Loucy (cell line): ENCODE data around the gene SCAMP4.
A peak's percentile ranks its signal among the peaks of the same experiment; 100 is the strongest.
"Not testable (repeated sequence)": the region's sequence is repeated elsewhere in the genome, so short reads cannot be mapped to it uniquely, and the experiment has no call there.

Source experiments
- H2AFZ ChIP-seq: fragments of 200-600 bp; sonication (generic); 2 replicates; pipeline ENCODE4 v1.6.0; 2016; ENCODE audit warnings: antibody characterized with exemption, mild to moderate bottlenecking, low read length, moderate library complexity
- H3F3A ChIP-seq: fragments of 200-600 bp; 2 replicates; pipeline ENCODE4 v1.6.0; 2016; ENCODE audit warnings: antibody characterized with exemption, low read depth, mild to moderate bottlenecking
- H3K27me3 ChIP-seq: fragments of 200-600 bp; sonication (generic); 2 replicates; pipeline ENCODE4 v1.6.1; 2014; ENCODE audit warnings: low read length, mild to moderate bottlenecking; ENCODE audit not compliant: insufficient read depth, poor library complexity, severe bottlenecking
- H3K36me3 ChIP-seq: fragments of 200-600 bp; sonication (generic); 2 replicates; pipeline ENCODE4 v1.6.1; 2016; ENCODE audit warnings: low read length; ENCODE audit not compliant: insufficient read depth
- H3K4me1 ChIP-seq: fragments of 200-600 bp; sonication (generic); 2 replicates; pipeline ENCODE4 v1.5.1; 2014; ENCODE audit warnings: low read length, mild to moderate bottlenecking; ENCODE audit not compliant: insufficient read depth, poor library complexity, severe bottlenecking
- H3K4me2 ChIP-seq: fragments of 200-600 bp; sonication (generic); 2 replicates; pipeline ENCODE4 v1.6.0; 2014; ENCODE audit warnings: antibody characterized with exemption, low read length, low read depth, mild to moderate bottlenecking; ENCODE audit not compliant: poor library complexity, severe bottlenecking
- H3K4me3 ChIP-seq: fragments of 200-600 bp; sonication (generic); 2 replicates; pipeline ENCODE4 v1.5.1; 2014; ENCODE audit warnings: low read length, mild to moderate bottlenecking, mixed read lengths; ENCODE audit not compliant: poor library complexity, severe bottlenecking
- H3K79me2 ChIP-seq: fragments of 200-600 bp; sonication (generic); 2 replicates; pipeline ENCODE4 v1.6.1; 2014; ENCODE audit warnings: low read length; ENCODE audit not compliant: insufficient read depth
- H3K9ac ChIP-seq: fragments of 200-600 bp; sonication (generic); 2 replicates; pipeline ENCODE4 v1.6.0; 2014; ENCODE audit warnings: mild to moderate bottlenecking, low read depth, low read length, moderate library complexity; ENCODE audit not compliant: poor library complexity, severe bottlenecking
- H3K9me2 ChIP-seq: fragments of 200-600 bp; sonication (generic); replicated peaks from 2 replicates; pipeline ENCODE4 v1.6.1; 2016; ENCODE audit warnings: low read depth, low read length, mixed read lengths
- H3K9me3 ChIP-seq: fragments of 200-600 bp; sonication (generic); 2 replicates; pipeline ENCODE4 v1.6.1; 2014; ENCODE audit warnings: mild to moderate bottlenecking, antibody characterized with exemption, low read length, low read depth; ENCODE audit not compliant: insufficient read depth
- H4K20me1 ChIP-seq: fragments of 200-600 bp; sonication (generic); 2 replicates; pipeline ENCODE4 v1.6.0; 2014; ENCODE audit warnings: antibody characterized with exemption, low read length, mild to moderate bottlenecking; ENCODE audit not compliant: insufficient read depth, poor library complexity, severe bottlenecking
- CTCF ChIP-seq: fragments of 200-600 bp; sonication (generic); conservative IDR thresholded peaks from 2 replicates; pipeline ENCODE4 v1.5.1; 2014; ENCODE audit warnings: mild to moderate bottlenecking, antibody characterized with exemption, low read length
- EZH2phosphoT487 ChIP-seq: fragments of 200-600 bp; IDR thresholded peaks from 2 replicates; pipeline ENCODE4 v1.6.1; 2018; ENCODE audit warnings: antibody characterized with exemption, mild to moderate bottlenecking, moderate library complexity, borderline replicate concordance

Gene SCAMP4

GRCh38 chr19:1880611-1881392 is 24.4 kb upstream of the SCAMP4 start:
- Histone ChIP-seq H4K20me1 (peaks cover 38% of the 10 kb centered on the region), H3K79me2 (peaks cover 49% of the 10 kb centered on the region), H3K36me3 (no peaks in the 10 kb centered on the region), H3F3A (no peaks in the 10 kb centered on the region), H3K4me3 (no peak overlapping the region), H3K27me3 (no peaks in the 10 kb centered on the region), H3K4me1 (peaks cover 38% of the 10 kb centered on the region), H3K4me2 (peak overlapping the region; percentile 4), H2AFZ (no peak overlapping the region), H3K9me2 (no peaks in the 10 kb centered on the region), H3K9ac (no peak overlapping the region), H3K9me3 (no peaks in the 10 kb centered on the region)
- TF ChIP-seq EZH2phosphoT487 (no peak), CTCF (no peak)

GRCh38 chr19:1881393-1882088 is 23.7 kb upstream of the SCAMP4 start:
- Histone ChIP-seq H4K20me1 (peaks cover 38% of the 10 kb centered on the region), H3K79me2 (peaks cover 48% of the 10 kb centered on the region), H3K4me1 (peaks cover 34% of the 10 kb centered on the region), H3K4me3 (peak overlapping the region; percentile 97), H3K4me2 (peak overlapping the region; percentile 84), H3K9ac (peak overlapping the region; percentile 85)
- not testable (repeated sequence) for H3K27me3 ChIP-seq, H3K9me2 ChIP-seq, H3F3A ChIP-seq, H3K36me3 ChIP-seq, H3K9me3 ChIP-seq, H2AFZ ChIP-seq

GRCh38 chr19:1882089-1882785 is 23.0 kb upstream of the SCAMP4 start:
- peak overlapping the region; percentile 84 for H3K4me2 ChIP-seq
- no peaks in the 10 kb centered on the region for H3F3A ChIP-seq
- H3K9me2 ChIP-seq: no peaks in the 10 kb centered on the region
- H2AFZ ChIP-seq: no peak overlapping the region
- peak overlapping the region; percentile 97 for H3K4me3 ChIP-seq
- H3K36me3 ChIP-seq: no peaks in the 10 kb centered on the region
- H4K20me1 ChIP-seq: peaks cover 38% of the 10 kb centered on the region
- H3K9ac ChIP-seq: peak overlapping the region; percentile 85
- no peaks in the 10 kb centered on the region for H3K27me3 ChIP-seq
- peaks cover 32% of the 10 kb centered on the region for H3K4me1 ChIP-seq
- TF ChIP-seq CTCF (no peak), EZH2phosphoT487 (no peak)
- no peaks in the 10 kb centered on the region for H3K9me3 ChIP-seq
- peaks cover 48% of the 10 kb centered on the region for H3K79me2 ChIP-seq
